Lung (tissue), 12 donors: ENCODE results near the gene SPATA1. TPM values are rescaled to one million over a fixed set of nuclear protein-coding genes. Genes with fewer than 3 reads are reported as not detected.

Source experiments
- ATAC-seq: fragments of 200-7000 bp; cut with Tn5 transposase; one replicate; pipeline ENCODE4 v1.9.1; 2020; ENCODE audit warnings: moderate number of reproducible peaks; ENCODE audit not compliant: insufficient read depth, low FRiP score
- DNase-seq, 3 donors: peaks; one replicate each; pipeline ENCODE4 v3.0.0-alpha.2; 2013 to 2017
- H3K27ac ChIP-seq, 2 donors: one replicate each; pipeline ENCODE4 v1.5.1; 2013; ENCODE audit warnings: mild to moderate bottlenecking in 2 of 2, moderate library complexity in 2 of 2, control low read depth in 1 of 2, inconsistent platforms in 1 of 2, low read depth in 1 of 2, low read length in 1 of 2
- H3K27me3 ChIP-seq, 3 donors: one replicate each; pipeline ENCODE4 v1.5.1; 2013; ENCODE audit warnings: low read length in 2 of 3; ENCODE audit not compliant: control insufficient read depth in 3 of 3, insufficient read depth in 3 of 3
- H3K36me3 ChIP-seq, 4 donors: one replicate each; pipeline ENCODE4 v1.5.1; 2013; ENCODE audit warnings: low read length in 4 of 4, mild to moderate bottlenecking in 1 of 4, moderate library complexity in 1 of 4; ENCODE audit not compliant: control insufficient read depth in 4 of 4, insufficient read depth in 4 of 4
- H3K4me1 ChIP-seq, 5 donors: one replicate each; pipeline ENCODE4 v1.5.1; 2013; ENCODE audit warnings: low read length in 5 of 5, mild to moderate bottlenecking in 2 of 5, moderate library complexity in 1 of 5; ENCODE audit not compliant: control insufficient read depth in 5 of 5, insufficient read depth in 5 of 5
- H3K4me3 ChIP-seq: one replicate; pipeline ENCODE4 v1.5.1; 2013; ENCODE audit warnings: mild to moderate bottlenecking, control low read depth, moderate library complexity
- H3K9ac ChIP-seq, 2 donors: one replicate each; pipeline ENCODE4 v1.5.1; 2013; ENCODE audit warnings: low read length in 2 of 2, control low read depth in 1 of 2; ENCODE audit not compliant: insufficient read depth in 1 of 2
- H3K9me3 ChIP-seq, 4 donors: one replicate each; pipeline ENCODE4 v1.5.1; 2013; ENCODE audit warnings: low read length in 3 of 4, mild to moderate bottlenecking in 1 of 4, moderate library complexity in 1 of 4; ENCODE audit not compliant: control insufficient read depth in 4 of 4, insufficient read depth in 3 of 4
- CTCF ChIP-seq: IDR thresholded peaks from 2 replicates; pipeline ENCODE4 v1.5.1; 2012; ENCODE audit warnings: mild to moderate bottlenecking; ENCODE audit errors: control extremely low read depth, extremely low read depth
- WGBS, 2 donors: extraction: QIAGEN DNeasy Blood & Tissue Kit; methylation state at CpG; one replicate each; pipeline ENCODE4 v1.1.7; 2013; 5-methylcytosine and 5-hydroxymethylcytosine counted together
- polyA plus RNA-seq, 2 donors: library from polyadenylated mRNA; stranded (reverse); fragments of 200-250 nt; gene quantifications; one replicate each; pipeline ENCODE4 v1.2.1, GENCODE V29; 2013
- total RNA-seq, 2 donors: library from RNA; depleted of rRNA in 1 of 2; stranded (reverse); fragments of >200 nt in 1 of 2; gene quantifications; one replicate each; pipeline ENCODE4 v1.2.1, GENCODE V29; 2014 to 2021
- donor health status: control.
- donor health status: control.
- donor health status: Bipolar disorder and iron deficiency.
- donor health status: healthy.
- donor health status: DM: yes; HTN: yes; CAD: no.

Gene SPATA1
- total and polyA plus RNA-seq, 4 donors, result 0.71 to 3.9 (median 2.4) TPM

- no peaks in the 10 kb centered on the region for H3K27me3 ChIP-seq
- DNase-seq (no peak), ATAC-seq (no peak)
- WGBS, 2 donors, result 88 to 89% methylated on average over 5 of the region's 5 CpGs
- no peak overlapping the region for H3K9ac ChIP-seq
- no peaks in the 10 kb centered on the region for H3K36me3 ChIP-seq
- H3K4me3 ChIP-seq, result no peak overlapping the region
- peaks cover 0 to 2% (median 0%) of the 10 kb centered on the region in 5 donors for H3K4me1 ChIP-seq
- no peak for TF ChIP-seq CTCF
- H3K27ac ChIP-seq, result no peak overlapping the region
- H3K9me3 ChIP-seq, result peaks cover 0 to 14% (median 6%) of the 10 kb centered on the region in 4 donors
Observed at GRCh38 chr1:84600796-84601195, 94.6 kb downstream of the SPATA1 start.

- no peak overlapping the region for H3K9ac ChIP-seq
- DNase-seq (no peak), ATAC-seq (no peak)
- H3K27ac ChIP-seq, result peak overlapping the region in 1 of 2 donors; percentile 56
- WGBS, 2 donors, result 66 to 67% methylated on average over 2 of the region's 2 CpGs
- peaks cover 0 to 2% (median 0%) of the 10 kb centered on the region in 5 donors for H3K4me1 ChIP-seq
- no peak overlapping the region for H3K4me3 ChIP-seq
- TF ChIP-seq CTCF, result no peak
- no peaks in the 10 kb centered on the region for H3K27me3 ChIP-seq
- peaks cover 0 to 18% (median 8%) of the 10 kb centered on the region in 4 donors for H3K9me3 ChIP-seq
- no peaks in the 10 kb centered on the region for H3K36me3 ChIP-seq
Observed at GRCh38 chr1:84603223-84603622, 97.0 kb downstream of the SPATA1 start.

GRCh38 chr1:84603941-84604830 lies 98.0 kb downstream of the SPATA1 start:
- H3K36me3 ChIP-seq, result no peaks in the 10 kb centered on the region

More at GRCh38 chr1:84603941-84604830, 98.0 kb downstream of the SPATA1 start:
- no peak for TF ChIP-seq CTCF
- Histone ChIP-seq H3K27me3 (no peaks in the 10 kb centered on the region), H3K4me1 (no peaks in the 10 kb centered on the region), H3K9ac (no peak overlapping the region), H3K9me3 (peaks cover 0 to 18% (median 8%) of the 10 kb centered on the region in 4 donors), H3K4me3 (no peak overlapping the region), H3K27ac (peak overlapping the region in 1 of 2 donors; percentile 56)
- ATAC-seq (no peak), DNase-seq (no peak)
- WGBS, 2 donors, result 75 to 88% methylated on average over 15 of the region's 15 CpGs
